GM12878 (cell line): Measurements from ENCODE around the gene GSG1L. TPM values are rescaled to one million over a fixed set of nuclear protein-coding genes. Genes with fewer than 3 reads are reported as not detected.

Experiments used
- ATF2 ChIP-seq: IDR thresholded peaks from 2 replicates; pipeline ENCODE4 v1.6.1; 2012; ENCODE audit warnings: low read length, inconsistent platforms
- BCL3 ChIP-seq: IDR thresholded peaks from 2 replicates; pipeline ENCODE4 v1.6.1; 2011; ENCODE audit warnings: borderline replicate concordance, low read depth, mild to moderate bottlenecking, moderate library complexity, low read length; ENCODE audit not compliant: insufficient read depth, poor library complexity, severe bottlenecking
- CHD4 ChIP-seq: fragments of 200-600 bp; sonication (generic); IDR thresholded peaks from 2 replicates; pipeline ENCODE4 v1.6.1; 2016; ENCODE audit warnings: mild to moderate bottlenecking
- CREM ChIP-seq: IDR thresholded peaks from 2 replicates; pipeline ENCODE4 v1.6.1; 2014; ENCODE audit warnings: antibody characterized with exemption, low read depth
- CTCF ChIP-seq, 3 experiments: IDR thresholded peaks in 2 of 3; conservative IDR thresholded peaks in 1 of 3; 2 replicates each; pipeline ENCODE4 v1.5.1; 2011; ENCODE audit warnings: low read depth in 3 of 3, low read length in 3 of 3, mild to moderate bottlenecking in 3 of 3, control low read depth in 2 of 3, moderate library complexity in 2 of 3, inconsistent platforms in 1 of 3, mixed read lengths in 1 of 3; ENCODE audit not compliant: control insufficient read depth in 2 of 3, insufficient read depth in 1 of 3; ENCODE audit errors: extremely low read depth in 1 of 3
- E4F1 ChIP-seq: fragments of 450-650 bp; IDR thresholded peaks from 2 replicates; pipeline ENCODE4 v1.6.1; 2018; ENCODE audit warnings: borderline replicate concordance, mild to moderate bottlenecking; ENCODE audit not compliant: partially characterized antibody
- FOS ChIP-seq: IDR thresholded peaks from 3 replicates; pipeline ENCODE4 v1.6.1; 2011; ENCODE audit warnings: borderline replicate concordance; ENCODE audit not compliant: insufficient read length; ENCODE audit errors: extremely low read depth
- HCFC1 ChIP-seq: fragments of 150-350 bp; IDR thresholded peaks from 2 replicates; pipeline ENCODE4 v1.6.1; 2014; ENCODE audit warnings: low read length
- HDAC6 ChIP-seq: fragments of 200-600 bp; sonication (generic); IDR thresholded peaks from one replicate; pipeline ENCODE4 v1.8.0; 2017; ENCODE audit warnings: antibody characterized with exemption; ENCODE audit not compliant: unreplicated experiment
- JUND ChIP-seq: IDR thresholded peaks from 2 replicates; pipeline ENCODE4 v1.6.1; 2012; ENCODE audit warnings: low read depth, mild to moderate bottlenecking, low read length, improper control_type of control experiment, moderate library complexity
- KAT2A ChIP-seq: conservative IDR thresholded peaks from 2 replicates; pipeline ENCODE4 v1.6.1; 2011; ENCODE audit warnings: low read depth, low read length; ENCODE audit not compliant: control insufficient read depth
- MEF2A ChIP-seq: IDR thresholded peaks from 2 replicates; pipeline ENCODE4 v1.6.1; 2011; ENCODE audit warnings: low read depth, mild to moderate bottlenecking, low read length, moderate library complexity; ENCODE audit not compliant: insufficient read depth
- MYB ChIP-seq: fragments of 150-350 bp; IDR thresholded peaks from 2 replicates; pipeline ENCODE4 v1.6.1; 2014; ENCODE audit warnings: mild to moderate bottlenecking, low read depth, low read length, borderline replicate concordance
- NFXL1 ChIP-seq: fragments of 450-650 bp; IDR thresholded peaks from 2 replicates; pipeline ENCODE4 v1.6.1; 2017; ENCODE audit warnings: antibody characterized with exemption, mild to moderate bottlenecking, borderline replicate concordance
- POLR2AphosphoS2 ChIP-seq: IDR thresholded peaks from 2 replicates; pipeline ENCODE4 v1.6.1; 2011; ENCODE audit warnings: low read depth, mild to moderate bottlenecking, low read length, improper control_type of control experiment, moderate library complexity
- POU2F2 ChIP-seq: IDR thresholded peaks from 3 replicates; pipeline ENCODE4 v1.6.1; 2011; ENCODE audit warnings: low read depth, mild to moderate bottlenecking, low read length, borderline replicate concordance
- RAD21 ChIP-seq: IDR thresholded peaks from 2 replicates; pipeline ENCODE4 v1.6.1; 2011; ENCODE audit warnings: mild to moderate bottlenecking, low read depth, low read length, moderate library complexity; ENCODE audit not compliant: insufficient read depth
- STAT3 ChIP-seq: IDR thresholded peaks from 2 replicates; pipeline ENCODE4 v1.6.1; 2011; ENCODE audit warnings: low read depth, low read length, improper control_type of control experiment
- TCF12 ChIP-seq: IDR thresholded peaks from 2 replicates; pipeline ENCODE4 v1.6.1; 2011; ENCODE audit warnings: low read depth, mild to moderate bottlenecking, low read length
- TCF3 ChIP-seq: IDR thresholded peaks from 2 replicates; pipeline ENCODE4 v1.6.1; 2012; ENCODE audit warnings: low read depth, mild to moderate bottlenecking, low read length, borderline replicate concordance; ENCODE audit not compliant: insufficient read depth
- USF1 ChIP-seq: IDR thresholded peaks from 2 replicates; pipeline ENCODE4 v1.6.1; 2011; ENCODE audit warnings: borderline replicate concordance, low read depth, mild to moderate bottlenecking, moderate library complexity, mixed read lengths, low read length; ENCODE audit not compliant: insufficient read depth; ENCODE audit errors: extremely low read length
- YBX1 ChIP-seq: fragments of 450-650 bp; IDR thresholded peaks from 2 replicates; pipeline ENCODE4 v1.6.1; 2016; ENCODE audit warnings: antibody characterized with exemption
- ZNF274 ChIP-seq: IDR thresholded peaks from one replicate; pipeline ENCODE4 v1.8.0; 2011; ENCODE audit not compliant: insufficient read length, insufficient read depth
- ZSCAN29 ChIP-seq: fragments of 450-650 bp; IDR thresholded peaks from 2 replicates; pipeline ENCODE4 v1.6.1; 2017; ENCODE audit warnings: mild to moderate bottlenecking, moderate library complexity
- polyA plus RNA-seq, 11 experiments: library from polyadenylated mRNA; depleted of rRNA in 4 of 11; unstranded in 6 of 11; stranded (reverse) in 5 of 11; fragments of >200 nt; fragmentation: Nextera tagmentation in 4 of 11; fragmentation: Illumina TruSeq in 1 of 11; extraction: Ambion mirVana in 4 of 11; extraction: Trizol in 1 of 11; gene quantifications; 1 replicate in 1 of 11; 2 replicates in 10 of 11; pipeline versions ENCODE4 v1.2.1 to v1.2.3, GENCODE V29; 2011 to 2016; ENCODE audit warnings: inconsistent platforms in 2 of 11, missing spikeins in 2 of 11, low read depth in 1 of 11
- total RNA-seq, 4 experiments: library from RNA; depleted of rRNA in 3 of 4; stranded (reverse); fragments of >200 nt in 3 of 4; fragmentation: Illumina TruSeq in 1 of 4; extraction: Trizol in 1 of 4; gene quantifications; 2 replicates each; pipeline versions ENCODE4 v1.2.1 to v1.2.3, GENCODE V29; 2013 to 2021

GSG1L gene
- total and polyA plus RNA-seq, 10 of the 15 experiments (the other 5 are each of a cell fraction or from before 2014, with no cell fraction given) = not detected

GRCh38 chr16:28039493-28039892 is 24.0 kb downstream of the GSG1L start (continued):
- TF ChIP-seq ZNF274 = no peak
- TF ChIP-seq CHD4 = no peak
- no peak for TF ChIP-seq KAT2A
- no peak for TF ChIP-seq POLR2AphosphoS2
- no peak for TF ChIP-seq YBX1
- TF ChIP-seq FOS = no peak
- TF ChIP-seq CREM = no peak
- no peak for TF ChIP-seq TCF12
- TF ChIP-seq STAT3 = no peak
- no peak for TF ChIP-seq MYB
- no peak for TF ChIP-seq HCFC1
- TF ChIP-seq POU2F2 = no peak
- peak; percentile 15; the same call in 1 of the 2 replicates for TF ChIP-seq TCF3
- TF ChIP-seq ZSCAN29 = no peak
- no peak for TF ChIP-seq NFXL1
- TF ChIP-seq RAD21 = no peak
- no peak for TF ChIP-seq USF1
- TF ChIP-seq JUND = no peak
- no peak for TF ChIP-seq ATF2
- peak; percentile 97 for TF ChIP-seq BCL3
- no peak for TF ChIP-seq HDAC6
- TF ChIP-seq CTCF (IDR thresholded peaks at IDR 0.05 in 2 of 3, conservative IDR thresholded peaks at IDR 0.05 in 1 of 3; ENCODE audit: control insufficient read depth in 2 of 3, extremely low read depth in 1 of 3, insufficient read depth in 1 of 3, low read depth in 3 of 3, low read length in 3 of 3) = no peak
- TF ChIP-seq E4F1 = no peak
- TF ChIP-seq MEF2A = no peak
